ENCODE data around the gene SELPLG. TPM values are rescaled to one million over a fixed set of nuclear protein-coding genes. Genes with fewer than 3 reads are reported as not detected.

SELPLG gene
- total RNA-seq, 1 donor from 2014 or later = 2.0 TPM

Small RNAs within 50 kb of the gene (small RNA-seq; reads per million reads assigned to genes)
- gene RNU7-169P = not detected

Other genes starting within 250 kb of the SELPLG start
- 5.0 TPM for gene FICD, start 118.6 kb downstream of the SELPLG start, total RNA-seq
- gene SART3, start 72.7 kb downstream of the SELPLG start, total RNA-seq = 66.0 TPM
- gene ISCU, start 71.3 kb downstream of the SELPLG start, total RNA-seq = 36.2 TPM
- 2.2 TPM for gene TMEM119, start 35.8 kb downstream of the SELPLG start, total RNA-seq
- gene CORO1C, start 97.6 kb upstream of the SELPLG start, total RNA-seq = 166 TPM
- gene SSH1, start 223.7 kb upstream of the SELPLG start, total RNA-seq = 7.5 TPM
- not detected for gene DAO, start 246.2 kb upstream of the SELPLG start, total RNA-seq

Data from occipital lobe (tissue), 2 donors.